ENCODE measurements around the gene RPS10.
"Not testable (repeated sequence)": the region's sequence is repeated elsewhere in the genome, so short reads cannot be mapped to it uniquely, and the experiment has no call there.

The RPS10 gene

DNA sequence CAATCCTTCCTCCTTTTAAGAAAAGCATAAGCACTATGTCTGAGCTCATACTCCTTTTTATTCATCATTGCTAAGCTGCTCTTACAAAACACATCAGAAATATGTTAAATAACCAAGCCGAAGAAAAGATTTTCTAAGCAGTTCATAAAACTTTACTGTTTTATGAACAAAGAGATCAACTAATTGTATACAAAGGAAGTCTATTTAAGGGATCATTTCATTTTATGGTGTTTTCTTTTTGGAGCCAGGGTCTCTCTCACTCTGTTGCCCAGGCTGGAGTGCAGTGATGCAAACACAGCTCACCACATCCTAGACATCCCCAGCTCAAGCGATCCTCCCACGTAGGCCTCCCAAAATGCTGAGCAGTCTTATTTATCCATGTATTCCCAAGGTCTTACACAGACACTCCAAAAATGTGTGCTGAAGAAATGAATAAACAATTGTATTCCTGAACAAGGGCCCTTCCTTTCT lies 42.7 kb downstream of the RPS10 start:
- peak in 2 of 42 donors; percentile 30 to 36 for DNase-seq

DNA sequence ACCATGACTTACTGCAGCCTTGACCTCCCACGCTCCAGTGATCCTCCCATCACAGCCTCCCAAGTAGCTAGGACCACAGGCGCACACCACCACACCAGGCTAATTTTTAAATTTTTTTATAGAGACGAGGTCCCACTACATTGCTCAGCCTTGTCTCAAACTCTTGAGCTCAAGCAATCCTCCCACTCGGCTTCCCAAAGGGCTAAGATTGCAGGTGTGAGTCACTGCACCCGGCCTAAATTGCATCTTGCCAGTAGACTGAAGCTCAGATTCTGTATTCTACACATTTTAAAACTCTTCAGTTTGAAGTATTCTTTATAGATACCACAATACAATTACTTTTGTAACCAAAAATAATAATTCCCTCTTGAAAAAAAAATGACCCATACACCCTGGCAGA lies 44.8 kb downstream of the RPS10 start:
- intact Hi-C loops (cut with DNase I) = no loop called here
- peak in 33 of 42 donors; percentile 21 to 86 (median 57) for DNase-seq

More for the DNA sequence above, 42.7 kb downstream of the RPS10 start:
- intact Hi-C loops (cut with DNase I) = no loop called here

DNA sequence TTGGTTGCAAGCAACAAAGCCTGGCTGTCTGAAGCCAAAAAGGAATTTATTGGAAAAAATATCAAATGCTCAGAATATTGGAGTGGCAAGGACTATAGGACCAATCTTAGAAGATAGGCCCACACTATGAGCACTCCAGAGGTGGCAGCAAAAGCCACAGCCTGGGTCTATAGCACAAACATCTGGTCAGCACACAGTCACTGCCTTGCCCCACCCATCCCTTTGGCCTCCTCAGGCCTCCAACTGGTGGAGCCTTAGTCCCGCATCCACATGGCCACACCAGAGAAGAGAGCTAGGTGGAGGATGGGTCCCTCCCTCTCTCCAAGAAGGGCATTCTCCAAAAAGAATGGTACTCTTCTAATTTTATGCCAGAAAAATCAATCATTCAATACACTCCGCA lies 47.4 kb downstream of the RPS10 start:
- DNase-seq = peak in 1 of 42 donors; percentile 35
- intact Hi-C loops (cut with DNase I) = no loop called here

DNA sequence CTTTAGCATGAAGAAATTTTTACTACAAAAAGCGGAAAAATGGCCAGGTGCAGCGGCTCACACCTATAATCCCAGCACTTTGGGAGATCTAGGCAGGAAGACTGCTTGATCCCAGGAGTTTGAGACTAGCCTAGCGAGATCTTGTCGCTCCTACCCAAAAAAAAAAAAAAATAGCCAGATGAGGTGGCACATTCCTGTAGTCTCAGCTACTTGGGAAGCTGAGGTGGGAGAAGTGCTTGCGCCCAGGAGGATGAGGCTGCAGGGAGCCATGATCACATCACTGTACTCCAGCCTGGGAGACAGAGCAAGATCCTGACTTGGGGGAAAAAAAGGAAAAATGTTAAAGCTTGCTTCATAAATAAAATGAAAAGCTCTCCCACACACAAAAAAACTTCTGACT lies 47.9 kb downstream of the RPS10 start:
- peak in 1 of 42 donors; percentile 33 for DNase-seq
- intact Hi-C loops (cut with DNase I) = no loop called here

DNA sequence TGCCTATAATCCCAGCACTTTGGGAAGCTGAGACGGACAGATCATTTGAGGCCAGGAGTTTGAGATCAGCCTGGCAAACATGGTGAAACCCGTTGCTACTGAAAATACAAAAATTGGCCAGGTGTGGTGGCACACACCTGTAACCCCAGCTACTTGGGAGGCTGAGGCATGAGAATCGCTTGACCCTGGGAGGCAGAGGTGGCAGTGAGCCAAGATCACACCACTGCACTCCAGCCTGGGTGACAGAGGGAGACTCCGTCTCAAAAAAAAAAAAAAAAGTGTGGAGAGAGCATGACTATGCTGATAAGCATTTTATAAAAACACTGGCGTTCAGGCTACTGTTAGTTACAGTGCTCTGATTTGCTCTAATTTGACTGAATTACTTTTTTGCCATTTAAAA lies 48.3 kb downstream of the RPS10 start:
- intact Hi-C loops (cut with DNase I) = not testable (repeated sequence)
- DNase-seq = peak in 1 of 42 donors; percentile 29

DNA sequence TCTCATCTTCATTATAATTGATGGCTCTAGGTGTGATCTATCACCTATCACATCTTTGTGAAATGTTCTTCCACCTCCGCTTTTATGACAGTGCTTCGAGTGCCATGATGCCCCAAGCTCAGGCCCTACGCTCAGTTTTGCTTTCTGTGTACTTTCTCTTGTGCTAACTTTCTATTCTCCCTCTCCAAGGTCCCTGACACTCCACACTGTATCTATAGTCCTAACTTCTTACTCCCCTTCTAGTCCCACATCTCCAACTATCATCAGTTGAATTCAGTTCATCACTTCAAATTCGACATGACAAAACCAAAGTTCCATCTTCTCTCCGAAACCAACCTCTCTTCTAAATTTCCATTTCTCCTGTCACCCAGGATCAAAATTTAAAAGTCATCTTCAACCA lies 50.0 kb downstream of the RPS10 start:
- intact Hi-C loops (cut with DNase I) = no loop called here
- DNase-seq = peak in 2 of 42 donors; percentile 13 to 19

DNA sequence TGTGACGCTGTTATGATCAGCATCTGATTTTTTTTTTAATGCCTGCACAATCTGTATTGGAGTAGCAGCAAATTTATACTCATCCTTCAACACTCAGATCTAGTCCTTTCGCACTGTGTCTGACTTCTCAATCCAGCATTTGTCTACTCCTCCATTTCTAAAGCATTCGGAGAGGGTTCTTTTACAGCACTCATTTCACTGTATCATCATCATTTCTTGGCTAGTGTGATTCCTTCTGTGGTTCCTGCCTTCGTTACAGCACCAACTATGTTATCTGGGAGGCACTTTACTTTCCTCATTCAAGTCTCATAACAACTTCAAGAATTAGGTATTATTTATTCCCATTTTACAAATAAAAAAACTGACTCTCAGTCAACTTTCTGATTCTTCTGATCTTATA lies 51.4 kb downstream of the RPS10 start:
- DNase-seq = peak in 2 of 42 donors; percentile 20 to 23
- intact Hi-C loops (cut with DNase I) = no loop called here

DNA sequence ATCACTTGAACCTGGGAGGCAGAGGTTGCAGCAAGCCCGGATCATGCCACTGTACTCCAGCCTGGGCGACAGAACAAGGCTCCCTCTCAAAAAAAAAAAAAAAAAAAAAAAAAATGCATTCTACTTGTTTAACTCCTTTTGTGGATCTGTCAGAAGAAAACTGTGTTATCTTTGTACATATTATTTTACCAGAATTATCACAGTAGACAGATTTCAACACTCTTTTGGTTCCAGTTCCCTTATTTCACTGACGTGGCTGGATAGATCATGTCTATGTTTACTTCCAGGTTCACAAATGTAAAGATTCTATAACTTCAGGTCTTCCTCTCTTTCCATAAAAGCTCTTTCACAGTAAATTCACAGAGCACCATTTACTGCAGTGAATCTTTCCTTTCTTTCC lies 51.8 kb downstream of the RPS10 start:
- DNase-seq = peak in 2 of 42 donors; percentile 7 to 29
- intact Hi-C loops (cut with DNase I) = no loop called here

DNA sequence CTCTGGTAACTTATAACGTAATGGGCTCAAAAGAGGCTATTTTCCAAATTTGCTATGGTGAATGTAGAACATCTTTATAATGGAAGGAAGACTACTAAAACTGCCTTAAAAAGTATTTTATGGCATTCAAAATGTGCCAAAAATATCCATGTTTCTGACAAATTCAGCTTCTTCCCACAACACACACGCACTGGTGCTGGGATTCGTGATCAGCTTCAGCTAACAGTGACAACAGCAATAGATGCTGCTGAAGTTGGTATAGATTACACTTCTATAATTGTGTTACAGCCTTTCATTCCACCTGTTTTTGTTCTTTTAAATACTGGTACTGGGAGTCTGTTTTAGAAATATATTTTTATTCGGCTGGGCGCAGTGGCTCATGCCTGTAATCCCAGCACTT lies 52.4 kb downstream of the RPS10 start:
- intact Hi-C loops (cut with DNase I) = no loop called here
- DNase-seq = peak in 8 of 42 donors; percentile 18 to 57 (median 46)

DNA sequence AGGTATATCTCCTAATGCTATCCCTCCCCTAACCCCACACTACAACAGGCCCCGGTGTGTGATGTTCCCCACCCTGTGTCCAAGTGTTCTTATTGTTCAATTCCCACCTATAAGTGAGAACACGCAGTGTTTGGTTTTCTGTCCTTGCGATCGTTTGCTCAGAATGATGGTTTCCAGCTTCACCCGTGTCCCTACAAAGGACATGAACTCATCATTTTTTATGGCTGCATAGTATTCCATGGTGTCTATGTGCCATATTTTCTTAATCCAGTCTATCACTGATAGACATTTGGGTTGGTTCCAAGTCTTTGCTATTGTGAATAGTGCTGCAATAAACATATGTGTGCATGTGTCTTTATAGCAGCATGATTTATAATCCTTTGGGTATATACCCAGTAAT lies 54.0 kb downstream of the RPS10 start:
- DNase-seq = peak in 1 of 42 donors; percentile 9
- intact Hi-C loops (cut with DNase I) = not testable (repeated sequence)

DNA sequence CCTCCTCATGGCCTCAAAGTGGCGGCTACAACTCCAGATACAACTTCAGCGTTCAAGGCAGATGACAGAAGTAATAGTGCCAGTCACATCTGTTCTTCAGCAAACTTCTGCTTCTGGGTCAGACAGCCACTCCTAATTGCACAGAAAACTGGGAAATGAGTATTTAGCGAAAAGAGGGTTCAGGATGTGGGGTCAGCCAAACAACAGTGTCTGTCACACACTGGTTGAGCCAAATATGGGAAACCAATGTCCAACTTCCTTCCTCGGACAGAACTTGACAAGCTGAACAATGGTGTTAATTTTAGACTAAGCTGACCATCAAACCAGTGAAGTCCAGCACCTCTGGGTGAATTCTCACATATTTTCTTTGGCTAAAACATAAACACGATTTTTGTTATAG lies 55.5 kb downstream of the RPS10 start:
- peak in 4 of 42 donors; percentile 24 to 43 (median 32) for DNase-seq
- intact Hi-C loops (cut with DNase I) = no loop called here

DNA sequence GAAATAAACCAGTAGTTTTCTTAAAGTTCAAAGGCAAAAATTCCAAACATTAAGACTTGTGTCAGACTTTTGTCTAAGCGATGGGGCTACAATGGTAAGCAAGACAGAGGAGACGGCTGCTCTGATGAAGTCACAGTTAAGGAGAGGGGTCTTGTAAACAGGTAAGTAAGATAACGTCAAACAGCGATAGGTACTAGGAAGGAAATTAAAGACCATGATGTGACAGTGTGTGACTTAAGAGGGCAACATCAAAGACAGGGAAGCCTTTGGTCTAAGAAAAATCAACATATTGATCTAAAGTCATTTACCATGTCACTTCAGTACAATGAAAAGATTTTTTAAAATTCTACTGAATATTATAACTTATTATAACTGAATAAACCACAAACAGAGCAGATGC lies 56.5 kb downstream of the RPS10 start:
- intact Hi-C loops (cut with DNase I) = no loop called here
- DNase-seq = peak in 1 of 42 donors; percentile 27

Data from head of caudate nucleus (tissue), 42 donors.